CD4-positive, alpha-beta T cell (primary cell): ENCODE results near the gene TMEM150A. TPM values are rescaled to one million over a fixed set of nuclear protein-coding genes. Genes with fewer than 3 reads are reported as not detected.

Experiments
- ATAC-seq: fragments of 200-7000 bp; cut with Tn5 transposase; one replicate; pipeline ENCODE4 v1.10.0; 2022; ENCODE audit warnings: mild to moderate bottlenecking; ENCODE audit not compliant: poor library complexity
- CTCF ChIA-PET: fragments of 350-600 bp; sonication (Branson Sonifier 250); formaldehyde crosslinking; loops from one replicate; lab custom pipeline; 2021; ENCODE audit warnings: antibody characterized with exemption, inconsistent platforms; lab: Charles Lee
- POLR2A ChIA-PET: fragments of 350-600 bp; sonication (Branson Sonifier 250); formaldehyde crosslinking; loops from one replicate; lab custom pipeline; 2021; ENCODE audit warnings: antibody characterized with exemption, inconsistent platforms; lab: Charles Lee
- DNase-seq, 14 experiments: peaks; one replicate each; pipeline ENCODE4 v3.0.0-alpha.2; 2013 to 2020; ENCODE audit warnings: mixed read lengths in 2 of 14
- H3K27ac ChIP-seq, 2 donors: one replicate each; pipeline versions ENCODE4 v1.5.1 to v1.7.0; 2013; ENCODE audit warnings: low read length in 2 of 2, low read depth in 1 of 2, mild to moderate bottlenecking in 1 of 2
- H3K27me3 ChIP-seq, 2 experiments: 1 replicate in 1 of 2; 2 replicates in 1 of 2; pipeline versions ENCODE4 v1.6.1 to v1.7.0; 2013; ENCODE audit warnings: low read length in 2 of 2, control low read depth in 1 of 2, mild to moderate bottlenecking in 1 of 2, moderate library complexity in 1 of 2; ENCODE audit not compliant: insufficient read depth in 2 of 2, control insufficient read depth in 1 of 2
- H3K36me3 ChIP-seq: one replicate; pipeline ENCODE4 v1.6.1; 2013; ENCODE audit warnings: low read length, control low read depth; ENCODE audit not compliant: insufficient read depth
- H3K4me1 ChIP-seq: one replicate; pipeline ENCODE4 v1.6.1; 2013; ENCODE audit warnings: low read length, control low read depth; ENCODE audit not compliant: insufficient read depth
- H3K4me3 ChIP-seq: one replicate; pipeline ENCODE4 v1.5.1; 2013; ENCODE audit warnings: mild to moderate bottlenecking, low read length, moderate library complexity
- H3K9me3 ChIP-seq, 2 experiments: 1 replicate in 1 of 2; 2 replicates in 1 of 2; pipeline versions ENCODE4 v1.6.1 to v1.7.0; 2013; ENCODE audit warnings: low read length in 2 of 2, mild to moderate bottlenecking in 2 of 2, control low read depth in 1 of 2, moderate library complexity in 1 of 2; ENCODE audit not compliant: control insufficient read depth in 1 of 2, insufficient read depth in 1 of 2
- H3K27ac Mint-ChIP-seq: one replicate; pipeline ENCODE4 v1.8.0; 2020; ENCODE audit warnings: mixed read lengths
- H3K27me3 Mint-ChIP-seq: one replicate; pipeline ENCODE4 v1.8.0; 2021; ENCODE audit warnings: mixed read lengths
- H3K36me3 Mint-ChIP-seq: one replicate; pipeline ENCODE4 v1.8.0; 2021; ENCODE audit warnings: low read depth, mixed read lengths
- H3K4me1 Mint-ChIP-seq: one replicate; pipeline ENCODE4 v1.8.0; 2021; ENCODE audit warnings: low read depth, mixed read lengths
- H3K4me3 Mint-ChIP-seq: one replicate; pipeline ENCODE4 v1.8.0; 2020; ENCODE audit warnings: mild to moderate bottlenecking, mixed read lengths
- H3K9me3 Mint-ChIP-seq: one replicate; pipeline ENCODE4 v1.8.0; 2020; ENCODE audit warnings: mixed read lengths
- CTCF ChIP-seq: fragments of 200-600 bp; IDR thresholded peaks from one replicate; pipeline ENCODE4 v1.8.0; 2022; ENCODE audit warnings: antibody characterized with exemption, mild to moderate bottlenecking
- intact Hi-C, 2 experiments: fragments of 100-400 bp; cut with DNase I in 1 of 2; cut with micrococcal nuclease in 1 of 2; formaldehyde crosslinking; loops; one replicate each; pipeline versions ENCODE4 v1.15.1 to v1.9.0; 2023 to 2025; cut with DNase I, micrococcal nuclease
- total RNA-seq, 174 experiments: library from RNA in 2 of 174; stranded (reverse) in 2 of 174; gene quantifications; one replicate each; pipeline ENCODE4 v1.2.3 and lab custom pipeline; 2021 to 2026

TMEM150A gene
- total RNA-seq, 2 experiments from 2014 or later, result 6.6 to 7.0 TPM

GRCh38 chr2:85642725-85643124 is 40.2 kb upstream of the TMEM150A start:
- intact Hi-C loops, result no loop called here
- no peak for TF ChIP-seq CTCF
- Histone ChIP-seq H3K27ac (no peak overlapping the region), H3K4me3 (no peak overlapping the region), H3K27me3 (no peaks in the 10 kb centered on the region), H3K36me3 (peaks cover 95% of the 10 kb centered on the region), H3K9me3 (no peaks in the 10 kb centered on the region), H3K4me1 (peaks cover 1% of the 10 kb centered on the region)
- DNase-seq (peak in 1 of 14 experiments; percentile 24), ATAC-seq (no peak)
- ChIA-PET CTCF (no interaction called here), POLR2A (no interaction called here)
- H3K27ac Mint-ChIP-seq, result peak overlapping the region; percentile 59
- H3K27me3 Mint-ChIP-seq, result no peaks in the 10 kb centered on the region
- peaks cover 6% of the 10 kb centered on the region for H3K4me1 Mint-ChIP-seq
- no peak overlapping the region for H3K4me3 Mint-ChIP-seq
- no peaks in the 10 kb centered on the region for H3K9me3 Mint-ChIP-seq
- H3K36me3 Mint-ChIP-seq, result peaks cover 99% of the 10 kb centered on the region

GRCh38 chr2:85635636-85636035 is 33.1 kb upstream of the TMEM150A start:
- POLR2A ChIA-PET, result interaction anchor here (0.8 kb wide), 1 partner anchor 19 kb away, joined by 3 read pairs; no protein-coding TSS in a partner anchor
- CTCF ChIA-PET, result no interaction called here
- TF ChIP-seq CTCF, result no peak
- no peaks in the 10 kb centered on the region for H3K9me3 ChIP-seq
- H3K27ac ChIP-seq, result no peak overlapping the region
- DNase-seq (no peak), ATAC-seq (no peak)
- intact Hi-C loops, result loop anchor here in 1 of 2 experiments (2.0 kb wide), 1 partner anchor 71 kb away; no protein-coding TSS in a partner anchor
- Mint-ChIP-seq H3K27me3 (no peaks in the 10 kb centered on the region), H3K9me3 (no peaks in the 10 kb centered on the region), H3K36me3 (peaks cover 96% of the 10 kb centered on the region), H3K4me1 (peaks cover 11% of the 10 kb centered on the region), H3K27ac (no peak overlapping the region), H3K4me3 (no peak overlapping the region)
- H3K36me3 ChIP-seq, result peaks cover 91% of the 10 kb centered on the region
- peaks cover 6% of the 10 kb centered on the region for H3K4me1 ChIP-seq
- no peak overlapping the region for H3K4me3 ChIP-seq
- H3K27me3 ChIP-seq, result no peaks in the 10 kb centered on the region

- H3K4me3 Mint-ChIP-seq, result no peak overlapping the region
- Histone ChIP-seq H3K4me1 (peaks cover 6% of the 10 kb centered on the region), H3K27me3 (no peaks in the 10 kb centered on the region), H3K36me3 (peaks cover 91% of the 10 kb centered on the region), H3K4me3 (no peak overlapping the region), H3K27ac (no peak overlapping the region), H3K9me3 (no peaks in the 10 kb centered on the region)
- no peak for DNase-seq
- H3K27ac Mint-ChIP-seq, result peak overlapping the region; percentile 4
- no peaks in the 10 kb centered on the region for H3K27me3 Mint-ChIP-seq
- peaks cover 96% of the 10 kb centered on the region for H3K36me3 Mint-ChIP-seq
- no peak for ATAC-seq
- ChIA-PET POLR2A (no interaction called here), CTCF (no interaction called here)
- H3K4me1 Mint-ChIP-seq, result peaks cover 11% of the 10 kb centered on the region
- H3K9me3 Mint-ChIP-seq, result no peaks in the 10 kb centered on the region
- TF ChIP-seq CTCF, result no peak
- intact Hi-C loops, result no loop called here
Observed at GRCh38 chr2:85635011-85635410, 32.5 kb upstream of the TMEM150A start.
